SIG-M5 (cell line): ENCODE results near the gene PRKG1.
"Not testable (repeated sequence)": the region's sequence is repeated elsewhere in the genome, so short reads cannot be mapped to it uniquely, and the experiment has no call there.

Experiments used
- DNase-seq: peaks from one replicate; lab custom pipeline; 2025; lab: John Stamatoyannopoulos, UW

The PRKG1 gene

DNA sequence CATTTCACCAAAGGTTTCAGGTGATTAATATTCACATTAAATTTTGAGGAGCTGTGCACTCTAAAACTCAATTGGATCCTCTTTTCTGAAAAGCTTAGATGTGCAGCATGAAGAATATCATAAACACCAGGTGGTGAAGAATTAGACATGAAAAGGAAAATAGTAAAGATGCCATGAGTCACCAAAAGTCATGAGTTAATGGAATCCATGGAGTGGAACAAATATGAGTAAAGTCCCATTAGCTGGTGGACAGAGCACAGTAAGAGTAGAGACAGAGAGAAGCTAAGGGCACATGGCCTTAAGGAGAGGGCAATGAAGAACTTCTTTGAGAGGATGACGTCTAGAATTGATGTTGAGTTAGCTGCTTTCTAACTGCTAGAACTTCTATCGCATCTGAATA lies 353.5 kb downstream of the PRKG1 start:
- no peak for DNase-seq

DNA sequence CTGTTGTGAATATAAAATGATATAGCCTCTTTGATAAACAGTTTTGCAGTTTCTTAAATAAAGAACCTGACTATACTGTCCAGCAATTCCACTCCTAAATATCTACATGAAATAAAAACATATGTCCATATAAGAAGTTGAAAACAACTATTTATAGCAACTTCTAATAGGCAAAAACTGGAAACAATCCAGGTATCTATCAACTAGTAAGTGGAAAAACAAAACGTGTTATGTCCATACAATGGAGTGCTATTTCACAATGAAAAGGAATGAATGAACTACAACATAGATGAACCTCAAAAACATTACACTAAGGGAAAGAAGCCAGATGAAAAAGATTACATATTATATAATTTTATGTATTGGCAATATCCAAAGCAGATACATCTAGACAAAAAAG lies 356.2 kb downstream of the PRKG1 start:
- DNase-seq, result no peak

DNA sequence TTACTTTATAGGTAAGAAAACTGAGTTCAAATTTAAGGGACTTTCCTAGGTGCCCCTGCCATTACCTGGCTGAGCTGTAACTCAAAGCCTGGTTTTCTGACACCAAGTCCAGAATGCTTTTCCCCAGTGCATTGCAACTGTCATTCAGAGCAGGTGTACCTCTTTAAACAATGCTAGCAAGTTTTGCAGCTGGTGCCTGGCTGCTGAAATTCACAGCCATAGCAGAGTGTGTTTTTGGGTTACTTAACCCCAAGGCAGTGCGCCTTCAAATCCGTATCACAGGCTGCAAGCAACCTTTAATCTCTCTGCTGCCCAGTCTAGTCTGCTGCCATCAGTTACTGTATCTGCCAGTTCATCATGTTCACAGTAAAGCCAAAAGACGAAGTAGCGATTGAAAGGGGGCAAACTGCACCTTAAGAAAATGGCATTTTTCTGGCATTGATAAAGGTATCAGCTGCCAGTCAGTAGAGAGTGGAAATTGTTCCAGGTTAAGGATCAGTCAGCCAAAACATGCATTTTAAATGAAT lies 359.7 kb downstream of the PRKG1 start:
- no peak for DNase-seq

DNA sequence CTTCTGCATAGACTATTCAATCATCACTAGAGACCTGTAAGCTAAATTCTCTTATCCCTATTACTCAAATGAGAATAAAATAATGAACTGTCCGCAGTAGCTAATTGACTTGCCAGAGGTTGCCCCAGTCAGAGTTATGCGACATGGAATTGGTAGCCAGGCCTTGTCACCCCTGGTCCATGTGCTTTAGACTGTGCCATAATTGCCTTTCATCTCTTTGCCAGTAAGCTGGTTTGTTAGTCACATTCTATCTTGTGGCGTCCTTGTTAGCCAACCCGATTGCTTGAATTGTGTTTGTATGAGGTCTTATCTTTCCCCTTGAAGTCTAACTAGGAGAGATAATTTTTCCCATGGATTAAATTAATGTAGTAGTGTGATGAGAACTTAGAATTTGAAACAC lies 362.5 kb downstream of the PRKG1 start:
- DNase-seq, result no peak

DNA sequence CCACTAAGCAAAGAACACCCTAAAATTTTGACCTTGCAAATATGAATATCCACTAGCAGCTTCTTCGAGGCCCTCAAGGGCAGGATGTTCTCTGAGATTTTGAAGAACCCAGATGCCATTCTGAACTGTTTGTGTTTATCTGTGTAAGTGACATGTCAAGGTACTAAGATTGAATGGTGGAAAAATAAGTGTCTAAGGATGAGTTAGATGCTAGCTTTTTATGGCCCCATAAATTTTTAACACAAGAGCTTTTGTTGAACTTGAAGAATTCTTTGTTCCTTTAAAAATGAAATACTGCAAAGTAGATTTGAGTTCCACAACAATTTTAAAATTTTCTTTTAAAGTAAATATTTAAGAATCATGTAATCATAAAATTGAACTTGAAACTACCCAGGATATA lies 365.4 kb downstream of the PRKG1 start:
- no peak for DNase-seq

DNA sequence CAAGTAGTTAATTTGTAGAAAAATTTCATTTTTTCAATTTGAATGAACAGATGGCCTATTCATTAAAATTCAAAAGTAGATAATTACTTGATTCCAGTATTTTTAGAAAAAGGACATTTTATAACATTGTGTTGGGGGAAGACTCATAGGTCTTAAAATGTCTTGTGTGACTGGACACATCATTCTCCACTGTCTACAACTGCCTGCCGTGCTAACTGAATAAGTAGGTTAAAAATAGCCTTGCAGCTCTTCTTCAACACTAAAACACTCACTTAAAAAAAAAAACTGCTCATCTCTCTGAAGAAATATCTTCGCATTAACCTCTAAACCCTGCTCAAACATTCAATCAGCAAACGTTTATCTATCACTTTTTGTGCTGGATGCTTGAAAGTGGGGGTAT lies 371.3 kb downstream of the PRKG1 start:
- DNase-seq, result no peak

DNA sequence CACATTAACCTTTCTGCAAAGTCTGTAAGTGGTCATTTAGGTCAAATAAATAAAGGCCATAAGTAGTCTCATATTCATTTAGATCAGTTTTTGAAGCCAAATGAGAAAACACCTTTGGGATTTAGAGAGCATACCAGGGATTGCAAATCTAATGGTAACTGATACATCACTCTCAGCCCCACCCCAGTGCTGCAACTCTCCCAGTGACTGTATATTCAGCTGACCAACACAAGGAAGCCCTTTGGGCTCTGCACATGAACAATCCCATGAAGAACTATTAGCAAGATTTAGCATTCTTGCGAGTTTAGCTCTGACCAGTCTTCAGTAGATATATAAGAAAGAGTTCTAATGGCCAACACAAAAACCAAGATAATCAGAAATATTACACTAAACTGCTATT lies 372.8 kb downstream of the PRKG1 start:
- DNase-seq, result no peak

DNA sequence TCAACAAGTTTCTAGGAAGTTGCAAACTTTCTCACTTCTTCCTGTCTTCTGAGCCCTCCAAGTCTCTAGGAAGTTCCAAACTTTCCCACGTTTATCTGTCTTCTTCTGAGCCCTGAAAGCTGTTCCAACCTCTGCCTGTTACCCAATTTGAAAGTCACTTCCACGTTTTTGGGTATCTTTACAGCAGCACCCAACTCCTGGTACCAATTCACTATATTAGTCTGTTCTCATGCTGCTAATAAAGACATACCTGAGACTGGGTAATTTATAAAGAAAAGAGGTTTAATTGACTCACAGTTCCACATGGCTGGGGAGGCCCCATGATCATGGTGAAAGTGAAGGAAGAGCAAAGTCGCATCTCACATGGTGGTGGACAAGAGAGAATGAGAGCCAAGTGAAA lies 381.5 kb downstream of the PRKG1 start:
- DNase-seq, result not testable (repeated sequence)

DNA sequence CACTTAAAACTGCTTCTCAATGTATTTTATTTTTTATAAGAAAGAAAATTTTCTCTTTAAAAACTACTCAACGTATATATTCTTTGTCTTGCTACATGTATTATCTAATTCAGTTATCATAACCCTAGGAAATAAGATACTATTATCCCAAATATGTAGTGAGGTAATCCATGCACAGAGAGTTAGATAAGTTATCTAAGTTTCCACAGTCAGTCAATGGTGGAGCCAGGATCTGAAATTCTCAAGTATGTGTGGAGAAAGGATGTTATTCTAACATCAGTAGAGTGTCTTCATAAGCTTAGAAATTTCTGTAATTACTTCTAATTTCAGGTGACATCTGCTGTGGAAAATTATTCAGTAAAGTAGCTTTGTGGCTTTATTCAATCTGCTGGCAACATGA lies 385.2 kb downstream of the PRKG1 start:
- no peak for DNase-seq

DNA sequence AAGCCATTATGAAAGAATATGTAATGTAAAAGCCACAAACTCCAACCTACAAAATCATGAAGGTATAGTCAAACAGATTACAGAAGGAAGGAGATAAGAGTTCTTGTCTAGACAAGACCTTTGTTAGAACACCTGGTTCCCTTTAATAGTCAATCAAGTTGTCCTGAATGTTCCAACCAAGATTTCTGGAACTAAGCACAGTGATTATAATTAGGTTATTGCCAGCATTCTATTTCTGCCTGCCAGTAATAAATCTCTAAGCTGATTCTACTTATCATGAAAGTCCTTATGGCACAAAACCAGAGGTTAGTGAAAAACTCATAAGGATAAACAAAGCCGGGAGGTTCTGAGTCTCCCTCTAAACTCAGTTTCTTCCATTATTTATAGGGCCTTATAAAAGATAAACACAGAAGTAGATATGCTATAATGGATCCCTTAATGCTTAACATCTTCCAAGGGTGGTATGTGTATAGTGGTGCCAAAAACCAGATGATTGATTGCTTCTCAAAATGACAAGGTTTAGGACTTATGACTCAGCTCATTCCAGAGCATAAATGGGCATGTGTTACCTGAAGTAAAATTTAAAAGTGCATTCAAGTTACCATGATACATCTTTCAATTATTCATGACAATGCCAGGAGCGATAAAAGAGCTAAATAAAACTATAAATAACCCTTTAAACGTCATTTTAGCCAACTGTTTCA lies 387.9 kb downstream of the PRKG1 start:
- no peak for DNase-seq

DNA sequence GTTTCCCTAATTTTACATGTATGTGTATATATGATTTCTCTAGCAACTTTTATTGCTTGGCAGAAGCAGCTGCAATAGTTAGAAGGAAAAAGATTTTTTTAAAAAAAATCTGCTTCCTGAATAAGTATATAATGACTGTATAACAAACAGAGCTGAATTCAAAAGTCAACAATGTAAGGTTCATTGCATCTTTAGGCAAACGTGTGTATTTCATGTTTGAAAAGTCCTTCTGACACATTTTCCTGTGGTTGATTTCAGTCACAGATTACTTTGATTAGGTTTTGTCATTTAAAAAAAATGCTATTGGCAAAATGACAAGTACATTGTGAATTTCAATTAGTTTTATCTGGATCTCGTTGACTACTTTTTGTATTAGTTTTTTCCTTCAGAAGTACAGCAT lies 394.1 kb downstream of the PRKG1 start:
- DNase-seq, result no peak

DNA sequence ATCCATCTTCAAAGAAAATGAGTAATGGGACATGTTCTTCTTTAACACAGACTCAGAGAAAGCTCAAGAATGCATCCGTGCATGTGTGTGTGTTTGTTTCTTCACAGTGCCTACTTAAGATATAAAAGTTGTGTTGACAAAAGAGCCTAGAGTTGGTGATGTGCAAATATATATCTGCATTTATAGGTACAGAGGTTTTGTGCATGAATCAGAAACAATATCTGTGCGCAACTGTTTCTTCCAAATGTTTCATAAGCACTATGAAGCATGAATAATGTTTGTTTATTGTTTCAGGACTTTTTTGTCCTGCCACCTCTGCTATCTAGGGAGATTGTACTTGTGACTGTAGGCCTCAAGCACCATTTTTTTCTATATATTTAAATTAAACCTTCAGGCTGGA lies 395.4 kb downstream of the PRKG1 start:
- no peak for DNase-seq

DNA sequence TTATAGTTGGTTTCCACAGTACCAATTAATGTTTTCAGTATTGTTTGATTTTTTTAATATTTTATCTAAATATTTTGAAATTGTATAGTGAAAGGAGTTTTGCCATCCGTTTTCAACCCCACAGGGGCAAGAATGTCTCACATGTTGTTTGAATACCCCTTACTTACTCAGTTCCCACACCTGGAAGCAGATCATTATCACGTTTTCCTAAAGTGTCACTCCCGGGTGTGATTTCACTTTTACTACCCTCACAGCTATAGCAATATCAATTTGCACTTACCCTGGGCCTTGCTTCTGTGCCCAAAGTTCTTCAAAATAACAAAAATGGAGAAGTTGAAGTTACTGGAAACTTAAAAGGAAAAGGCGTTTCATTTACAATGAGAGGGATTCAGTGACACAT lies 397.0 kb downstream of the PRKG1 start:
- DNase-seq, result no peak

DNA sequence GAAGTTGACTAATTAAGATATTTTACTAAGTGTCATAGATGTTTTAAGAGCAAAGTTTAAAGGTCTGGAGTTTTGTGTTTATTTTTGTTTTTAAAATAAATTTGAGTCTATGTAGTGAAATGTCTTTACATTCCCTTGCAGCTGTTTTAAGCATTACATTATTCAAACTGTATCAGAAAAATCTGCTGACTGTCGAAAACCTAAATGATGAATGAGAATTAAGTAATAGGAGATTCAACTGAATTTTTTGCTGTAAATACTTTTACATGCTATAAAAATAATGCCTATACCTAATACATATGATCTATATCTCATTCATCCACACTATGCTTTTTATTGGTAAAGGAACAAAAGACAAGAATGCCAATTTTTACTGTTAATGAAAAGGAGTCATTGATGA lies 397.9 kb downstream of the PRKG1 start:
- no peak for DNase-seq

DNA sequence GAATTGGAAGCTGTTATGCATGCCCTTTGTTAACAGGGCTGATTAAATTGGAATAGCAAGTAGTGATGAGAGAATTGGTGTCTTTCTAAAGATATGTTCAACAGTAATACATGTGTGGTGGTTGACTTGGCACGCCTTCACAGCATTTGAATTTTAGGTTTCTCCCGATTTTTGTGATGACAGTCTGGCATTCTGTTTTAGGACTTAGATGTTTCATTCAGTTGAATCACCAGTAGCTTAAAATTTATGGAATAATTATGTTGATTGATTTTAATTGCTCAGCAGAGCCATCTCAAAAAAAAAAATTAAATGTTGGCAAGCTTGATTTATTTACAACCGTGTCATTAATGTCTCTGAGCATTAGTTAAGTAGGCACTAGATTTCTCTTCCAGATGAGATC lies 405.4 kb downstream of the PRKG1 start:
- no peak for DNase-seq

DNA sequence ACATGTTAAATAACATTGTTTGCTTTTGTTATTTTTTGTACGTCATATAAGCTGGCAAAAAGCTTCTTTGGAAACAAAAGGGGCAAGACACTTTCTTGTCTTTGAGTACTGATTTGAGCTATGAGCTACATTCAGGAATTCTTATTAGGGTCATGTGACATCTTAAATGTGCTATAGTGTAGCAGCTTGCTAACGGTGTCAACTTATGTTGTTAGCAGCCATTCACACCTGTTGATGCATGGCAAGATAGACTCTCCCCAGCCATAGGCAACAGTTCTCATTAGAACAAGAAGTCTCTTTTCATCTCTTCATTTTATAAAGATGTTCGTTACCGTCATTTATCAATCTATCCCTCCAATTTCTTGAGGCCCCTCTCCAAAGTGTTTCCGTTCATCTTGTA lies 411.4 kb downstream of the PRKG1 start:
- DNase-seq, result no peak

DNA sequence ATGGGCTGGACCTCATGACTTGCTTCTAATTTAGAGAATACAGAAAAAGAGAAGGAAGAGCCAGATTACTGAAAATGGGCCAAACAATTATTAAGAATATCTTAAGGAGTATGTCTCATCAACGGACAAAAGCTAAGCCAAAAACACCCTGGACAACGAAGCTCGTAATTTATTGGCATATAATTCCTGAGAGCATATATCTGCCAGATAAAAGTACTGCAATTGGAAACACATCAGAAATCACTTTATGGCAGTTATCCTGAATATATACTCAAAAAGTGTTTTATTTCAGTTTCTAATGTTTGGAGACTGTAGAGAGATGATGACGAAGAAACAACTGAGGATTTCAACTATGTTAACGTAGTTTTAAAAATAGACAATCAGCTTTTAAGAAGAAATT lies 413.3 kb downstream of the PRKG1 start:
- no peak for DNase-seq

DNA sequence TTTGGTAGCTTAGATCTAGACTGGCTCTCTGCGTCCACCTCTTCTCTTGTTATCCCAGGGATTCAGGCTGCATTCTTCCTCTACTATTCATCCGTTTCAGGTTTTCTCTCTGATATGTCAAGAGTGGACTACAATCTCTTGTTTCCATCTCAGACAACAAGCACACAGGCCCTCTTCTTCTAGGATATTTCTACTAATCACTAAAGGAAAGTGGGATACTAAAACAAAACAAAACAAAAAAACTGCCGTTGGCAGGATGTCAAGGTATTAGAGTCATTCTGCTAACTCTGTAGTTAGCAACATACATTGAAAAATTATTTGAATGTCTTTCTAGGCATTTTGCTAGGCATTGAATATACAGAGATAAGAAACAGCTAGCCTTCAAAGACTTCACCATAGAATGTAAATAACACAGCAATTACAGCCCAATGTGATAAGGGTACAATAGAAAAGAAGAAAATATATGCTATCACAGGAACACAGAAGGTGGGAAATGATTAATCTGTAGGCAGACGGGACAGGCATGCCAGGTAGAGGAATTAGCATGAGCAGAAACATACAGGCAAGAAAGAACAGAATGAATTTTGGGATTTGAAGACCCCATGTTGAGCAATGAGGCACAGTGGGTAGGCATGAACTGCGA lies 414.6 kb downstream of the PRKG1 start:
- no peak for DNase-seq

DNA sequence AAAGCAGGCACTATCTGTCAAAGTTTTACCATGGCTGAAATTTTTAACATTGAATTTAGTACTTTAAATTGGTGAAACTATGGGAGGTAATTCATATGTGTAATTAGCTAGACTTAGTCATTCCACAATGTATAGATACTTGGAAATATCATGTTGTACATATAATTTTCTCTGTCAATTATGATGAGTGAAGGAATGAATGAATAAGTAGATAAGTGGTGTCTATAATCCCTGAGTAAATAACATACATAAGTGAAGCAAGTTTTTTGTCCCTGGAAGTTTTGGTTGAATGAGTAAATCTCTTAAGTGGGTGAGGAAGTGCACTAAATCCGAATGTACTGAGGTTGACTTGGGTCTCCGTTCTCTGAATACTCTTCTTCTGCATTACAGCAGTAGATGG lies 424.1 kb downstream of the PRKG1 start:
- no peak for DNase-seq

DNA sequence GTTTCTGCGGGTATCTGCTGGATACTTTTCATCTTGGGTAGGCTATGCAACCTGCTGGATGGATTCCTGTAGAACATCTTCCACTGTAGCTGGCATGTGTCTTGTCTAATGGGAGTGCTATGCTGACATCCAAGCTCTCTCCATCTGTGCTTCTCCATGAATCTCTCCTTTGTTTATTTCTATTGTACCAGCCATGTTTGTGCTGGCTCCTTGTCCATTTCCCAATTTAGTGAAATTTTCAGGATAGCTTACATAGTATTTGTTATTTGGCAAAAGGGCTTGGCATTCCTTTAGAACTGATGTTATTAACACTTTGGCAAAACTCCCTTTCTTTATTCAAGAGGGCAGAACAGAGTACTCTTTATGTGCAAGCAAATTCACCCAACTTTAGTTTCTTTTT lies 427.1 kb downstream of the PRKG1 start:
- no peak for DNase-seq

DNA sequence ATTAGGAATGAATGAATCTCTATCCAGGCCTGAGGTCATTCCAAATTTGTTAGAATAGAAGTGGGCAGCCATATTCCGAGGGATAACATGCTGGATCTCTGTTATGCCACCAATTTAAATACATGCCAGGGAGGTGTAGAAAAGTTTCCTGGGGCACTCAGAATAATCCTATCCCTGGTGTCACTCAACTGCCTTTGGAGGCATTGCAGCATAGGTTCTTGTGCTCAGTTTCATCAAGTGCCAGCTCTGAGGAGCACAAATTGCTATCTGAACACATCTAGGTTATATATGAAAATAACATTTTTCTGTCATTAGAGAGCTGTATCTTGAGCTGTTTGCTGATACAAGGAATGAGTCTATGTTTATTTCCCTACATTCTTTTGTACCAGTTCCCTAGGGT lies 427.8 kb downstream of the PRKG1 start:
- DNase-seq, result no peak

DNA sequence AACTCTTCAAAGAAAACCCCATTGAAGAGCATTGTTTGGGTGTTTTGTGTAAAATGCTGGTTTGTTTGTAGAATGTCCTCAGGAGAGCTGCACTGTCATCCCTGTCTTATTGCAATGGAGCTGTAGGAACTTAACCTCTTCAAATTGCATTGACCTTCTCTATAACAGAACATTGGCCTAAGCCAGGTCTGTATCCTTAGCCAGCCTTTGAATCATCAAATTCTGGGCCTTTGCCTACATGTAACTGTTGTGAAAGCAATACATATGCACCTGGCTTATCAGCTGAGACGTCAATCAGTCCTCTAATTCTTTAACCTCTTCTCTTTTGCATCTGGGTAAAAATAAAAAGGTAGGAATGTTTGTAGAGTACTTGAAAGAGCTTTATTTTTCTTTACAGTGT lies 429.1 kb downstream of the PRKG1 start:
- DNase-seq, result no peak

DNA sequence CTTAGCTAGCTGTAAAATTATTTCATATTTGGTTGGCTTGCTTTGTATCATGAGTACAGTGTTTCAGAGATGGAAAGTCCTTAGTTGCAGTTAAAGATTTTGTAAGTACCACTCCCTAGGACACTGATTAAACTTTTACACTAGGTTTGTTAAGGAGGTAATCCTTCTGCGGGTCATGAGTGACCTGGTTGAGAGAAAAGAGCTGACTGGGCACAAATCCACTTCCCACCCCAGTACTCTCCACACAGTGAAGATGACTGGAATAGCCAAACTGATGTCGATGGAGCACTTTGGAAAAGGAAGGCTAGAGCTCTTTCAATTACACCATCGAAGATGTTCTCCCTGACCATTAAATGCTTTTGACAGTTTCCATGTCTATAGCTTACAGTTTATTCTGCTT lies 433.2 kb downstream of the PRKG1 start:
- no peak for DNase-seq

DNA sequence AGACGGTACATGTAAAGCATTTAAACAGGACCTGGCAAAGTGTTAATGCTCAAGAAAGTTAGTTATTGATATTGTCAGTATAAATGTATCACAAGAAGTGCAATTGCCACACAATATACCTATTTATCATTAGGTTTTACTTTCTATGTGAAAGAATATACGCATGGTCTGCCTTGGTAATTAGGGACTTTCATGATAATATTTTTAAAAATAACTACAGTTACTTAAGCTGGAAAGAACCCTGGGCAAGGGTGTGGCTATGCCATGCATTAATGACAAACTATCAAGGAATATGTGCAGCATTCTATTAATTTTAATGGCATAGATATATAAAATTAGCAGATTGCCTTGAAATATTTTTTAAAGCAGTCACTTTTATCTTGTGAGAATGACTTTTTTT lies 433.9 kb downstream of the PRKG1 start:
- no peak for DNase-seq
